H54 (cell line): ENCODE measurements around the gene RPE65.
"Not testable (repeated sequence)": the region's sequence is repeated elsewhere in the genome, so short reads cannot be mapped to it uniquely, and the experiment has no call there.

ENCODE experiments used
- DNase-seq: peaks from one replicate; pipeline ENCODE4 v3.0.0; 2011; ENCODE audit warnings: low spot score, mixed read lengths; ENCODE audit not compliant: insufficient read length
- FAIRE-seq: peaks from 3 replicates; lab custom pipeline; 2011; peaks lifted over from hg19 to GRCh38; lab: Jason Lieb, UNC
- POLR2A ChIP-seq: IDR thresholded peaks from 2 replicates; pipeline ENCODE4 v1.6.1; 2011; ENCODE audit warnings: low read depth, mild to moderate bottlenecking, low read length

RPE65 gene

GRCh38 chr1:68449901-68450300, at the start of gene RPE65:
RPE65 (minus strand) TSS chr1:68449954; CDS start chr1:68449905, 49 bp downstream.
- FAIRE-seq = no peak
- TF ChIP-seq POLR2A = no peak
- DNase-seq = no peak

GRCh38 chr1:68497358-68497698, 47.6 kb upstream of the RPE65 start:
- DNase-seq = no peak
- TF ChIP-seq POLR2A = no peak
- no peak for FAIRE-seq

- DNase-seq (peak; percentile 89), FAIRE-seq (peak; percentile 90)
- peak; percentile 71 for TF ChIP-seq POLR2A
Measured at GRCh38 chr1:68496680-68497357, 47.1 kb upstream of the RPE65 start, which contains the start of gene DEPDC1. DEPDC1 (minus strand) TSS chr1:68497082; CDS start chr1:68496999, 83 bp downstream.

GRCh38 chr1:68495968-68496679, 46.4 kb upstream of the RPE65 start:
- peak; percentile 86 for FAIRE-seq
- no peak for DNase-seq
- TF ChIP-seq POLR2A = no peak

DNA sequence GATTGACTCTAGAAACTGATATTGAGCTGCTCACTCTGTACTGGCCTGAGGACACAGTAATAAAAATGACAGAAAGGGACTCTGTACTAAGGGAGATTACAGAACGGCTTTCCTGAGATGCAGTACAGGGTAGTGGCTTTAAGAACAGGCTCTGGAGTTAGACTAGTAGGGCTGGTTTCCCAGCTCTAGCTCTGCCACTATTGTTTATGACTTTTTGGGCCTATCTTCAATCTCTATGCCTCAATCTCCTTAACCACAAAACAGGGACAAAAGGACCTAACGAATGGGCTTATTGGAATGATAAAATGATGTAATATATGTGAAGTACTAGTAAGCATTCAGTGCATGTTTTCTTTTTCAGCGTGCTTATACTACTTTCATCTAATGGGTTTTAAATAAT, 45.8 kb upstream of the RPE65 start:
- no peak for TF ChIP-seq POLR2A
- no peak for DNase-seq
- peak; percentile 6 for FAIRE-seq

- no peak for TF ChIP-seq POLR2A
- DNase-seq (no peak), FAIRE-seq (peak; percentile 23)
Measured at GRCh38 chr1:68493193-68493592, 43.4 kb upstream of the RPE65 start.

GRCh38 chr1:68492255-68492654, 42.5 kb upstream of the RPE65 start:
- DNase-seq, FAIRE-seq: not testable (repeated sequence)

DNA sequence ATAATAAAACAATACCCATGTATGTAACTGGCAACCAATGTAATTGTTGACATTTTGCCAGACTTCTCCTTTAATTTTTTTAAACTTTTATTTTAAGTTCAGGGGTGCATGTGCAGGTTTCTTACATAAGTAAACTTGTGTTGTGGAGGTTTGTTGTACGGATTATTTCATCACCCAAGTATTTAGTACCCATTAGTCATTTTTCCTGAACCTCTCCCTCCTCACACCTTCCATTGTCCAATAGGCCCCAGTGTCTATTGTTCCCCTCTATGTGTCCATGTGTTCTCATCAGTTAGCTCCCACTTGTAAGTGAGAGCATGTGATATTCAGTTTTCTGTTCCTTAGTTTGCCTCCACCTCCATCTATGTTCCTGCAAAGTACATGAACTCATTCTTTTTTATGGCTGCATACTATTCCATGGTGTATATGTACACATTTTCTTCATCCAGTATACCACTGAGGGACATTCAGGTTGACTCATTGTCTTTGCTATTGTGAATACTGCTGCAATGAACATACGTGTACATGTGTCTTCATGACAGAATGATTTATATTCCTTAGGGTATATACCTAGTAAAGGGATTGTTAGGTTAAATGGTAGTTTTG, 40.4 kb upstream of the RPE65 start:
- TF ChIP-seq POLR2A = no peak
- no peak for FAIRE-seq
- DNase-seq = no peak

DNA sequence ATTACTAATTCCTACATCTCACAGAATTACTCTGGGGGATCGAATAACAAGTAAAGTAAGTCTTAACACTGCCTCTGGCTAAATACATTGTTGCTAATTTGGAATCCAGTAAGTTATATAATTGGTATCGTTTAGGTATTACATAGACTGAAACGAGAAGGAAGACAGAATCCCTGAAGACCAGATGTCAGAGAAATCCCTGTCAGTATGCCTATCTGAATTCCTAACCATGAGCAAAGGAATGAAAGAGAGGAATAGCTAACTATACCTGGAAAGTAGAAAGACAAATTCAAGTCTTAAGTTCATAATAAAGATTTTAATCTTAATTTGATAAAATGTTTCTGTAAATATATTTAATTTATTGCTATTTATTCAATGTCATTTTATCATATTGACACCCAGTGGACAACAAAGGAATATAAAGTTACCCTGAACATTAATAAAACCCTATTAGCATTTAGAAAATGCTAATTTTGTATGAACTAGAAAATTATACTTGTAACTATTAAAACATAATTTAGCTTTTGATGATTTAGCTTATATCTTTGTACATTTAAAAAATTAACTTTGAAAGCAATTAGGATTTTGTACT, 35.8 kb upstream of the RPE65 start:
- TF ChIP-seq POLR2A = no peak
- DNase-seq = no peak
- no peak for FAIRE-seq

GRCh38 chr1:68484618-68485017, 34.9 kb upstream of the RPE65 start:
- no peak for TF ChIP-seq POLR2A
- FAIRE-seq (no peak), DNase-seq (no peak)

GRCh38 chr1:68481041-68481440, 31.3 kb upstream of the RPE65 start:
- DNase-seq = no peak
- TF ChIP-seq POLR2A = no peak
- no peak for FAIRE-seq

GRCh38 chr1:68479501-68479900, 29.7 kb upstream of the RPE65 start:
- TF ChIP-seq POLR2A = no peak
- DNase-seq (no peak), FAIRE-seq (no peak)

DNA sequence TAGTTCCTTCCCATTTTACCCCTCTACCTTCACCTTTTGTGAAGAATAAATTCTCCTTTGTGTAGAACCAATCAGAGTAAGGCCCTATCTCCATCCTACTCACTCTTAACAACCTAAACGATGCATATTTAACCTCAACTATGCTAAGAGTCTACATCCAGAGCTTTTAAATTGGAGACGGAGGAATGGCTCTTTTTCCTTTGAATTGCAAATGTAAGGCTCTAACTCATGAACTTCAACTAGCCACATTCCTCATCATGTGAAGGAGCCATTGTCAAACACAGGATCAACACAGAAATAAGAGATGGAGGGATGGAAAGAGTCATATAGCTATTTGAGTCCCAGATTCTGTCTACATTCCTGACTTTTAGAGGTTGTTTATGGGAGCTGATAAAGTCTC, 28.9 kb upstream of the RPE65 start:
- FAIRE-seq = no peak
- DNase-seq = no peak
- no peak for TF ChIP-seq POLR2A

- not testable (repeated sequence) for DNase-seq, FAIRE-seq
Measured at GRCh38 chr1:68476626-68477025, 26.9 kb upstream of the RPE65 start.
